Measurements from ENCODE around the gene NFIB. TPM values are rescaled to one million over a fixed set of nuclear protein-coding genes. Genes with fewer than 3 reads are reported as not detected.
A peak's percentile ranks its signal among the peaks of the same experiment; 100 is the strongest.

Gene NFIB
- total and polyA plus RNA-seq, 2 of the 8 experiments (the other 6 are each of a cell fraction or from before 2014, with no cell fraction given) = 2.6 to 13.1 TPM

DNA sequence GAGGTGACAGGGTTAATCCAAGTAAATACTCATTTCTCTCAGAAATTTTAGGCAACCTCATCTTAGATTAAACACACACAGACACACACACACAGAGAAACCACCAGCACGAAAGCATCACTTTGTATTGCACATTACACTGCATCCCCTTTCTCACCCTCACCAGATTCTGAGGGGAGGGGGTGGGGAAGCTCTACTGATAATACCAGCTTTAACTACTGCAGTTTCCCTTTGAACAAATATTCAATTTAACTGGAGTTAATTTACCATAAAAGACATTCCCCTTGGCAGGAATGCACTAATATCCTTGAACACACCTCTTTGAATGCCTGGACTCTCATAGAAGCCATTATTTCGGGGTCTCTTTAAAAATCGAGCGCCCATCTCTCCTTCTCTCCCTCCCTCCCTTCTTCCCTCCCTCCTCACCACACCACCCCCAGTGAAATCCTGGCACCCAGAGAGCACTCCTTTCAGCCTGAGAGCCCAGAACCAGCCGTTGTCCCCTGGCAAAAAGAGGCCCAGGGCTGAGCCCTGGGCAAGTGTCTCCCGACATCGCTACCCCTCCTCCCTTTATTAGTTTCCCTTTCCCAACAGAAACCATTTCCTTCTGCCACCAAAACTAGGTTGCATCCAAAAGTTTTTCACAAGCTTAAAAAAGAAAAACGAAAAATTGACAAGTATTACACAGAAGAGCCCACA, 2.8 kb upstream of the NFIB start:
- H2AFZ ChIP-seq (ENCODE audit: low read length) = no peak overlapping the region
- H3K4me1 ChIP-seq (replicated peaks in 1 of 4; ENCODE audit: control insufficient read depth in 3 of 4, insufficient read depth in 4 of 4, low read length in 3 of 4) = peaks cover 17 to 36% (median 21%) of the 10 kb centered on the region in 4 experiments
- H3K23me2 ChIP-seq (ENCODE audit: low read depth, low read length) = peaks cover 13% of the 10 kb centered on the region
- H2BK20ac ChIP-seq (ENCODE audit: low read length) = no peak overlapping the region
- peak overlapping the region; percentile 12; the same call in 1 of the 2 replicates for H2BK12ac ChIP-seq (ENCODE audit: low read depth, low read length)
- no peak overlapping the region for H3K14ac ChIP-seq (ENCODE audit: insufficient read length)
- H2BK15ac ChIP-seq (ENCODE audit: low read length) = no peak overlapping the region
- H3K56ac ChIP-seq (replicated peaks; ENCODE audit: insufficient read length, low read depth, low read length) = no peak overlapping the region
- peak overlapping the region; percentile 62 to 85 (median 72) for H3K4me3 ChIP-seq (ENCODE audit: extremely low read depth in 1 of 4, insufficient read depth in 2 of 4, low read depth in 3 of 4, low read length in 4 of 4)
- H3K23ac ChIP-seq (ENCODE audit: insufficient read length) = no peak overlapping the region
- no peak overlapping the region for H2BK120ac ChIP-seq (replicated peaks; ENCODE audit: low read depth, low read length)
- H3K27ac ChIP-seq (ENCODE audit: low read depth, low read length) = no peak overlapping the region
- 0 out of 2 replicates have a peak overlapping the region, but pooled peaks have one; percentile 69 for H2BK5ac ChIP-seq (ENCODE audit: low read depth, low read length)
- TF ChIP-seq SIN3A (conservative IDR thresholded peaks at IDR 0.05 in 1 of 2, IDR thresholded peaks at IDR 0.05 in 1 of 2; ENCODE audit: low read depth in 1 of 2, low read length in 2 of 2) (no peak), SIRT6 (IDR thresholded peaks at IDR 0.05; ENCODE audit: low read length) (no peak), EGR1 (IDR thresholded peaks at IDR 0.05; ENCODE audit: borderline replicate concordance, low read depth, low read length) (peak; percentile 22; the same call in 1 of the 2 replicates), RNF2 (IDR thresholded peaks at IDR 0.05; ENCODE audit: borderline replicate concordance, low read depth, low read length, missing control alignments, poor library complexity, severe bottlenecking) (peak; percentile 64), BACH1 (IDR thresholded peaks at IDR 0.05; ENCODE audit: low read length) (no peak), HDAC2 (IDR thresholded peaks at IDR 0.05; ENCODE audit: borderline replicate concordance in 1 of 2, low read depth in 2 of 2, low read length in 2 of 2) (no peak; a peak in 1 of 4 replicates), CTBP2 (IDR thresholded peaks at IDR 0.05; ENCODE audit: borderline replicate concordance, insufficient read depth, insufficient read length, low read length) (peak; percentile 80), RBBP5 (IDR thresholded peaks at IDR 0.05; ENCODE audit: borderline replicate concordance, low read depth, low read length) (0 out of 2 replicates have a peak, but pooled peaks have one; percentile 66)
- no peak overlapping the region for H4K5ac ChIP-seq (ENCODE audit: insufficient read length, low read depth, low read length)
- no peak overlapping the region for H4K91ac ChIP-seq (replicated peaks; ENCODE audit: insufficient read length, low read length)
- H3K36me3 ChIP-seq (ENCODE audit: control insufficient read depth in 2 of 4, insufficient read depth in 4 of 4, low read length in 3 of 4) = no peaks in the 10 kb centered on the region
- H4K20me1 ChIP-seq (replicated peaks in 1 of 2; ENCODE audit: control insufficient read depth in 1 of 2, insufficient read depth in 2 of 2, low read length in 2 of 2) = no peaks in the 10 kb centered on the region
- H3K4me2 ChIP-seq (ENCODE audit: insufficient read depth in 1 of 2, low read depth in 2 of 2, low read length in 2 of 2) = peak overlapping the region; percentile 83 to 90
- H3K79me1 ChIP-seq (ENCODE audit: low read depth, low read length) = no peaks in the 10 kb centered on the region
- H3K9me3 ChIP-seq (ENCODE audit: insufficient read depth in 2 of 2, low read depth in 1 of 2, low read length in 1 of 2) = no peaks in the 10 kb centered on the region
- CTCF ChIA-PET (ENCODE audit: partially characterized antibody) = interaction anchor here (1.3 to 3.4 kb wide), 3 partner anchors 31 to 113 kb away, joined by 5 to 18 read pairs (median 8); no protein-coding TSS in a partner anchor
- DNase-seq (ENCODE audit: low read depth in 1 of 2, low spot score in 2 of 2) (no peak), FAIRE-seq (no peak)
- H3K18ac ChIP-seq (ENCODE audit: extremely low read depth, low read length) = peak overlapping the region; percentile 55; the same call in 1 of the 2 replicates
- POLR2A ChIA-PET (ENCODE audit: partially characterized antibody) = interaction anchor here (1.1 to 2.6 kb wide), 7 partner anchors 24 to 209 kb away, joined by 3 to 26 read pairs (median 5); no protein-coding TSS in a partner anchor
- H3K27me3 ChIP-seq (replicated peaks in 1 of 4; ENCODE audit: control insufficient read depth in 3 of 4, extremely low read depth in 1 of 4, insufficient read depth in 3 of 4, low read length in 3 of 4) = peaks cover 0 to 11% (median 2%) of the 10 kb centered on the region in 4 experiments; a peak in 3 of 7 replicates
- H2AK5ac ChIP-seq (ENCODE audit: low read depth, low read length) = no peak overlapping the region
- no peak overlapping the region for H3K4ac ChIP-seq (replicated peaks; ENCODE audit: insufficient read length, low read depth, low read length)
- WGBS, 2 experiments (ENCODE audit: extremely low coverage in 1 of 2, insufficient coverage in 1 of 2, insufficient read length in 1 of 2, insufficient replicate concordance in 2 of 2, low coverage in 1 of 2, low lambda C conversion rate in 2 of 2, missing lambda C conversion rate in 1 of 2) = 6% methylated on average over 6 of the region's 8 CpGs; no CpG with 5 or more reads in 1 of the 2 experiments
- peaks cover 0 to 9% of the 10 kb centered on the region in 2 experiments; a peak in 3 of 4 replicates for H3K79me2 ChIP-seq (ENCODE audit: control insufficient read depth in 1 of 2, insufficient read depth in 2 of 2, low read length in 2 of 2)
- H3K9ac ChIP-seq (replicated peaks in 1 of 4; ENCODE audit: extremely low read depth in 1 of 4, low read depth in 3 of 4, low read length in 3 of 4) = 0 out of 7 replicates have a peak overlapping the region, but pooled peaks of 1 of the 4 experiments have one; percentile 22
- H4K8ac ChIP-seq (ENCODE audit: extremely low read depth, insufficient read depth, low read length) = no peak overlapping the region
